Stimulated activated CD4-positive, alpha-beta T cell treated with anti-CD3 and anti-CD28 coated beads, TNF-alpha, amount 100 ng/mL, for 48 hours (primary cell): ENCODE measurements around the gene SORCS2.

Experiments used
- DNase-seq, 3 donors: peaks; one replicate each; pipeline ENCODE4 v3.0.0-alpha.2; 2020; ENCODE audit warnings: low read depth in 3 of 3

SORCS2 gene

DNA sequence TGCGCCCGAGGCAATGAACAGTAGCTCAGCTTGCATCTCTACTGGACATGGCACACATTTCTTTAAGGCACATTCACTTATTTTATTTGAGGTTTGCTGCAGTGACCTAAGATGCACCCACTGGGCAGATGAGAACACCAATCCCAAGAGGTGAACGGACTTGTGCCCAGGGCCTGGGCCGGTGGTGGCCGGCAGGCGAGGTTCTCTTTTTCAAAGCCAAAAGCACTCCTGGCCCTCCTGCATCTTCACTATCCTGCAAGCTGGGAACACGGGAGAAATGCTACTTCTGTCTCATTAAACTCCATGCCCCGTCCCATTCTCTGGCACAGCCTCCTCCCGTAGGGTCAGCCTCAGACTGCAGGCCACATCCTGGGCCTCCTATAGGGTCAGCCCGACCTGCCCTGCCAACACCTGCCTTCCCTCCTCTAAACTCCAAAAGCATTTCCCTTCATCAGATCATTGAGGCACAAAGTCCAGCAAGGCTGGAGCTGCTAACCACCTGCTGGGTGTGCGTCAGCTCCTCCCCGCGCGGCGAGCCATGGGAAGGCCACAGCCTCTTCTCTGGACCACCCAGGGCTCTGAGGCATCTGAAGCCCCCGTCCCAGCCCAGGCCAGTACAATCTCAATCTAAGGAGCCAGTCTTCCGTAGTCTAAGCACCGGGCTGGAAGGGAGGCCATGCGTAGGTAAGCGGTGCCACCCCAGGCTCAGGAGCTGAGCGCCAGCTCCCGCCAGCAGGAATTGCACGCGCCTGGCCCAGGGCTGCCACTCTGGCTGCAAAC, 581.3 kb downstream of the SORCS2 start:
- no peak for DNase-seq

DNA sequence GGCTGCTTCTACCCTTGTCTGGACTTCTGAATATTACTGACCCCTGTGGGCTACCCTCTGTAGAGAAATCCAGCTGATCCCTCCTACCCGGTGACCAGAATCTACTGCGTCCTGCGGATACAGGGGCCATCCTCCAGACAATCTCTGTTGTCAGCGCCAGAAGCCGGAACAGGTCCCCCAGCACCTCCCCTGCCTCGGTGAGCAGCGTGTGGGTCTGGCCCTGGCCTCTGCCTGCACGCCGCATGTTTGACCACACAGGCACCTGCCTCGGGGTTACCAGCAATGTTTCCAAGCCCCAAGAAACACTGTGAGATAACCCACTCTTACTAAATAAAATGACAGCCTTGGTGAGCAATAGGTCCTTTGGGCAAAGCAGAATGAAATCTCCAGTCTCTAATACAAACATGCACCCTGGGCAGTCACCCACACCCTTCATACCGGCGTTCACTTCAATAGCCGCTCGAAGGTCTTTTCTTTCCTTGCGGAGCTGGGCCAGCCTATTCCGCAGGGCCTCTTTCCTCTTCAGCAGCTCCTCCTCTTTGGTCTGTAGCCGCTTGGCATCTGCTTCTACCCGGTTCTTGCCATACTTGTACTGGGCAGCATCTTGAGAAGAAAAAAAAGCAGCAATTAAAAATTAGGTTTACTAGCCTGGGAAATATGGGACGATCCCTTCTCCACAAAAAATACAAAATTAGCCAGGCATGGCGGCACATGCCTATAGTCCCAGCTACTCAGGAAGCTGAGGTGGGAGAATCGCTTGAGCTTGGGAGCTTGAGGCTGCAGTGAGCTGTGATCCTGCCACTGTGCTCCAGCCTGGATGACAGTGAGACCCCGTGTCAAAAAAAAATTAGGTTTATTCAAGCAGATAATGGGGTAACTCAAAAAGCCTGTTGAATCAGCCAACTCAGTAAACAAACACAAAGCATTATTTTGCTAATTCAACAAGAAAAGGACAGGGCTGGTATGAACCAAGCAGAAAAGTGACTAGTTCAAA, 582.3 kb downstream of the SORCS2 start:
- no peak for DNase-seq

DNA sequence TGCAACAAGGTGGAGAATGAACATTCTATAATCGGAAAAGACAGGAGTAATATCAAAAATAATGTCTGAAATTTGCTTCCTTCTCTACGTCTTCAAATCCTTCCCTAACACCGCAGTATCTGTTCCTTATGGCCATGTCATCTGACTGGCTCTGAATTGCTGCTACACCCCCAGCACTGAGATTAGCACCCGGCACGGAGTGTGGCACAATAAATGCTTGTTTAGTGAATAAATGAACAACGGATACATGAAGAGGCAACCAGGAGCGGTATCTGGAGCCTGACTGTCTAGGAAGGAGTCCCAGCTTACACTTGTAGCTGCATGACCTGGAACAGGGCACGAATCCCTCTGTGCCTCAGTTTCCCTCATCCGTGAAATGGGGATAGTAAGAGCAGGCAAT, 583.1 kb downstream of the SORCS2 start:
- no peak for DNase-seq

DNA sequence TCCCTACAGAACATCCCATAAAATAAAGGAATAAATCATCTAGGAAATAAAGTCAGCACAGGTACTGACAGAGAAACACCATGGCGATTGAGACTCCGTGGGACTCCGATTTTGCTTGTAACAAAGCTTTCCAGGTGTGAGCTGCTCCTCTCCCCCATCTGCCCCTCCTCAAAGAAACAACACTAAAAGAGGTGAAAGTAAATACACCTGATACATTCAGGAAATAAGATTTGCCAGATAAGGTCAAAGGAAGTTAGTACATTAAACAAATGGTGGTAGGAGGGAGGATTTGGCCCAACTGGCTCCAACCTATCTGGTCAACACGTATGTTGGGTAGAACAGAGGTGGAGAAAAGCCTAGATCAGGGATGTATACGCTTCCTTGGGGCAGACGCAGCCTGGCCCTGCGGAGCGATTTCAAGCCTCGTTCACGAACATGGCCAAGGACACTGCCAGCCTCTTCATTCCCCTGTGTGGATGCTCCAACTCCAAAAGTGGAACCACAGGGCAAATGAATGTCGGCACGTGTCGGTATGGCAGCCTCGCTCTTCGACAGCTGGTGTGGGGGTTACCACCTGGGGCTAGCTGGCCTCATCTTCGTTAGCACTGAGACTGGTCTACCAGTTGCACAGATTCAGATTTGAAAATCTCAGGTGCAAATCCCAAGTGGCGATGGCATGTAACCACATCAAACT, 584.8 kb downstream of the SORCS2 start:
- no peak for DNase-seq

DNA sequence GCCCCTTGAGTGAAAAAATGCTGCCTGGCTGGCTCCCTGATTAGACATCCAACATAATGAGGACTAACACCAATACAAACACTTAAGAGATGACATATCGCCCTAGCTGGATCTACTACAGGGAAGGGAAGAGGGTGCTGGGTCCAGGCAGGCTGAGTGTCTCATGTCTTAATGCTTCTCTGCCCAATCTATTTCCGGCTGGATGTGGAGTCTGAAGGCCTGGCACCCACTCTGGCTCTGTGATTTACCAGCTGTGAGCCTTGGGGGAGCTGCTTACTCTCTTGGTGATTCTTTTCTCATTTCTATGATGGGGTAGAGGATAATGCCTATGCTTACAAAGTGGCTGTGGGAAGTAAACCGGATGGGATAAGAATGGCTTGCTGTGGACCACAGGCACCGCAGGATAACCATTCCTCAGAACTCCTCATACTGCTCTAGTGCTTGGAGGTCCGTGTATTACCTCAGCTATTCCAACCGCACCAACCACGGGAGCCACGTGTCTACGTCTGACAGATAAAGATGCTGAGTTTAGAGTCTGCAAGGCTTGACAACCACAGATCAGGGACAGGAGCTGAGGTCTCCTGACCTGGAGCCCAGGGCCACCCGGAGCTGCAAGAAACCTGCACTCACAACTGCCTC, 585.7 kb downstream of the SORCS2 start:
- DNase-seq, result no peak

- no peak for DNase-seq
These were observed 586.4 kb downstream of the SORCS2 start for GRCh38 chr4:7778510-7779431.

DNA sequence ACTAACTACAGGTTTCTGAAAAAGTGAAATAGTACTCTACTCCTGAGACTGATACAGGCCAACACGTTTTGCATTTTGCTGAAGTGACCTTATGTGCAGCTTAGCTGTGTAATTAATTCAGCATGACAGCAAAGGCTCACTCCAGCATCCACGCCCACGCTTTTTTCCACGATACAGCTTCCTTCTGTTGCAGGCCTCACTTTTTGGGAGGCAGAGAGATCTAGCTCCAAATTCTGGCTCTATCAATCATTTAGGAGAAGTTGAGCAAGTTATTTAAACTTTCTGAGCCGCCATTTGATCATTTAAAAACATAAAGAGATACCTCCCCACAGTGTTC, 587.1 kb downstream of the SORCS2 start:
- no peak for DNase-seq

DNA sequence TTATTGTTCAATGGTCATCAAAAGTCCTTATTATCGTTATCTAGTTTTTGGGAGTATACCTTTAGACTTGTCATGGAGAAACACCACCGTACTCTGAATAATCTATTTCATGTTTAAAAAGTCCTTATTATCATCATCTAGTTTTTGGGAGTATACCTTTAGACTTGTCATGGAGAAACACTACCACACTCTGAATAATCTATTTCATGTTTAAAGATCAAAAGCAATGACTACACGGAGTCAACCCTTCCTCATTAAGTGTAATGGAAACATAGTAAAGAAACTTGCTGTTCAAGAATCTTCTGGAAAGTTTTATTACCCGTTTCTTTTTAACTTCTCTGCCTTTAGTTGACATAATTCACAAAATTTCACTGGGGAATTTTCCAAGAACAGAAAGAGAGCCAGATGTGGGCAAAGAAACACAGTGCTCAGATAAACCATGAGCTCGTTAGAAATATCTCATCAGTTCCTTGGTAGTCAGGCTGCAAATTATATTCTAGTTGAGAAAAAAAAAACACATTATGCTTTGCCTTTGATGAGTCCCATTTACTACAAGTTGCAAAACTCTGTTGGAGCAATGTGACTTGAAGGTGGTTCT, 588.5 kb downstream of the SORCS2 start:
- DNase-seq, result no peak

DNA sequence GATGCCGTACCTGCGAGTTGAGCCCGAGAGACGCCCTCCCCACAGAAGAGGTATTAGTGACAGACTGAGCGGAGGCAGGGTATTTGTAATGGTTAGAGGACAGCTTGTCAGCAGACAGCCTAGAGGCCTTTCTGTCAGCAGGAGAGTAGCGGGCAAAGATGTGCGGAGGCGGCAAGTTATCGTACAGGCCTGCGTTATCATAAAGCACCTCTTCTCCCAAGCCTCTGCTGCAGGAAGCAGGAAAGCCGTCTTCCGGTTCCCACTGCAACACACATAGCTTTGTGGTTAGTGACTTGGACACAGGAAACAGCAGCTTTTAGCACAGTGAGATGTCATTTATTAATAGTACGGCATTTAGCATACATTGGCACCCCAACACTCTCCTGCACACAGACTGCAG, 589.0 kb downstream of the SORCS2 start:
- DNase-seq, result no peak

DNA sequence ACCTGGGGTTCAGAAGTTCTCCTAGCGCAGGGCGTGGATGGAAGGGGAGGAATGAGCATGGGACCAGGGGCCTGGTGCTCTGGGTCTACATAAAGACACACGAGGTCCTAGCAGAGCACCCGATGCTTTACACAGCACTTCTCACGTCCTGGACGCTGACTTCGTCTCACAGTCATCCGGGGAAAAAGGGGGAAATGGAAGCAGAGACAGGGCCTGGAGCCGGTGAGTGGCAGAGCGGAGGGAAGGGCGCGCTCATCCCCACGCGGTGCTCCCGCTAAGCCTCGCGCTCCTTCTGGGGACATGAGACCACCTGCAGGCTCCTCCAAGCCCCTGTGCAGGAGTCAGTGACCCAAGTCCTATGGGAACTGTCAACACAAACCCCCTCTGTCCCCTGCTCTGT, 589.7 kb downstream of the SORCS2 start:
- no peak for DNase-seq

DNA sequence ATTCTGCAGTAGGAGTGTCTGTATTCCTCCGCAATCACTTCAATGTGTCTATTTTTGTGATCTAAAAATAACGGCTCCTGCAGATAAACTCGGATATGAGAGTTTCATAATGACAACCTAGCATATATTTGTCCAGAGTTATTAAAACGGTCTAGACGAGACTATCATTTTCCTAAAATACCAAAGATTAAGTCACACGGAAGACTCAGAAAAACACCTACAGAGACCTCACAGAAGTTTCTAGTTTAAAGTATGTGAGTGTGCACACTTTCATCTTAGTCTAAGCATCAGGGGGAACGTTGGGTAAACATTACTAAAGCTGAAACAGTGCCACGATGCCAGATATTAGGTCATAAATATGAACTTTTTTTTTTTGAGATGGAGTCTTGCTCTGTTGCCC, 590.4 kb downstream of the SORCS2 start:
- DNase-seq, result no peak

DNA sequence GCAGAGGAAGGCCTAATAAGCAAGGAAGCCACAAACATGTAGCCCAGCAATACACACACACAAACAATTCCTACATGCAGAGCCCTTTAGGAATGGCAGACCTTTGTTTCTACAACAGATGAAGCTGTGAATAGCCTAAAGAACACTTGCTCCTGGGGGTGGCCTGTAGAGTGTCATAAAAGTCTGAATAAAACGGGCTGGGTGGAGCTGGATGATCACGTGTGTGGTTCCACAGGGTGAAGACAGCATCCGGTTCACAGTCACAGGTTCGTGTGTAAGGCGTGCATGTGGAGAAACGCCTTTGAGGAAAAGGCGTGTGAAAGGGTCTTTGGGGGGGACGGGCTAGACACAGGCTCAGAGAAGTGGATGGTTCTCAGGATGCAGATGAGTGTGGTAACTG, 591.2 kb downstream of the SORCS2 start:
- no peak for DNase-seq

DNA sequence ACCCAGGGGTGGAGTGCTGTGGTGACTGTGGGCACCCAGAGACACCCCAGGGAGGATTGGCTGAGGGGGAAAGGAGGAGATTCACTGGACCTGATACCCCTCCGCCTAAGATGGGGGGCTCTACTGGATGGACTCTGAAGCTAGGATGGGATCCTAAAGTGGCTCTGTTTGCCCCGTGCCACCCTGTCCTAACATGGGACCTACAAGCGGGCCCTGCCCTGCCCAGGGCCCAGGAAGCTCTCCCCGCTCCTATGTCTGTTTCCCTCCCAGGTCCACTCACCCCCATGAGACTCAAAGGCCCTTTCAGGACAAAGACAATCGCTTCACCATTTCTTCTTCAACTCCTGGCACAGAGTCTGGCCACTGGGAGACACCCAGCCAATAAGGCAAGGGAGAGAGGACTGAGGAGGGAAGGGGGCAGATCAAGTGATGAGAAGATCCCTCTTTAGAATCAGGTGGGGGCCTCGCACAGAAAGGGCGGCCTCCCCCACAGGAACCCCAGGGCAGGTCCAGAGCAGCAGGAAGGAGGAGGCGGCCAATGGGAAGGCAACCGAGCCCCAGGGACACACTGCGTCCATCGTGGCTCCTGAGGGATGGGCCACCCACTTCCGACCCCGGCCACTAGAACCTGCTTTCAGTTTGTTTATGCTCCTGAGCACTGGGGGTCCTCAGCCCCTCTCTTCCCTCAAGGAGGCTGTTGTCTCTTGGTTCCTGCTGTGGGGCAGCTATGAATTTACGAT, 592.0 kb downstream of the SORCS2 start:
- no peak for DNase-seq

DNA sequence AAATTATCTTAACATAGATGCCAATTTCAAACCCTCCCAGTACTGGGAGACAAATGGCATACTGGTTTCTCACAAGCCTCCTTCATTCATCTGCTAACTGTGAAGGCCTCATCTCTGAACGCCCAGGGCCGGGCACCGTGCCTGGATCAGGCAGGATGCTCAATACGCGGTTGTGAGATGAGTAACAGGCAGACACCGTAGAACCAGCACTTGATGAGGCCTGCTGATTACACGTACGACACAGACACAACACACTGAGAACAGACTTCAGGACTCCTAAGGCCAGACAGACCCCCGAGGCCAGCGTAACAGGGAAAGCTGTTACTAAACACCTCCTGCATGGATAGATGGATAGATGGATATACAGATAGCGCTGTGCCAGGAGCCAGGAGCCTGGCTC, 592.7 kb downstream of the SORCS2 start:
- no peak for DNase-seq

DNA sequence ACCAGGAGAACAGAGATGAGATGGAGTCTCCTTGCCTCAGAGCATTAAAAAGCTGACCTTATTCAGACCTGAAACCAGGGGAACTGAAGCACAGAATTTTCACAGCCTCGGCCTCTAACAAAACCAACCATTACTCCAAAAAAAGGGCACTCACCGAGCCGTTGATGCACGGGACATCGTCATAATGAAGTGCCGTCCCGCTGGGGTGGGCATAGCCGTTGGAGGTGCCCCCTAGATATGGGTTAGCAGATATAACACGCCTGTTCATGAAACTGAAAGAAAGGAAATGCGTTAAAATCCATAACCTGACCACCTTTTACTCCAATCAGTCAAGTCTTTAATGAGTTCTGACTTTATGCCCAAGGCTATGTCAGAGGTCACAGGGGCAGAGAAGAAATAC, 593.7 kb downstream of the SORCS2 start:
- no peak for DNase-seq

GRCh38 chr4:7786517-7786916, 594.2 kb downstream of the SORCS2 start:
- DNase-seq, result no peak

- no peak for DNase-seq
These were observed 594.7 kb downstream of the SORCS2 start for GRCh38 chr4:7787067-7787466.

- DNase-seq, result no peak
These were observed 595.4 kb downstream of the SORCS2 start for GRCh38 chr4:7787681-7788141.

DNA sequence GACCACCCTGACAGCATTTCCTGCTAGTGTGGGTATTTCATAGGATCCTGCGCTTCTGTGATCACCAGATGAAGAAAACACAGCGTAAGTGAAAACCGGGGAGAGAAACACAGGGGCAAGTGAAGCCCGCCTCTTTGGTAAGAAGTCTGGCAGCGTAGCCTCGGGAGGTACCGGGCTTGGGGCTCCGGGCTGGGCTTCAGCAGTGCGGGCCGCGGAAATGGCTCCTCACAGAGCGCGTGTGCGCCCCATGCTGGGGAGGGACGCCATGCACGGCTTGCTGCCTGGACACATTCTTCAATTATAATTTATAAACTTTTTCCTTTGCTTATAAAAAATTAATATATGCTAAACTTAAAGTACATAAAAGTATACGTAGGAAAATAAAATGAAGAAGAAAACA, 595.9 kb downstream of the SORCS2 start:
- DNase-seq, result no peak
